H1 (cell line): ENCODE measurements around the gene LMAN1L. TPM values are rescaled to one million over a fixed set of nuclear protein-coding genes. Genes with fewer than 3 reads are reported as not detected.

ENCODE experiments used
- BCL11A ChIP-seq, 2 experiments: IDR thresholded peaks; one replicate each; pipeline ENCODE4 v1.6.1; 2011; ENCODE audit warnings: low read depth in 2 of 2, low read length in 2 of 2, mild to moderate bottlenecking in 2 of 2
- CBX5 ChIP-seq: fragments of 300-800, 300-1000 bp; sonication (generic); IDR thresholded peaks from 2 replicates; pipeline ENCODE4 v1.7.1; 2016; ENCODE audit warnings: antibody characterized with exemption, low read length, low read depth
- CHD1 ChIP-seq: IDR thresholded peaks from 2 replicates; pipeline ENCODE4 v1.6.1; 2012; ENCODE audit warnings: low read depth, low read length, improper control_type of control experiment
- CHD2 ChIP-seq: IDR thresholded peaks from 2 replicates; pipeline ENCODE4 v1.6.1; 2012; ENCODE audit warnings: low read length, improper control_type of control experiment
- CTBP2 ChIP-seq: IDR thresholded peaks from 2 replicates; pipeline ENCODE4 v1.7.0; 2011; ENCODE audit warnings: borderline replicate concordance, mild to moderate bottlenecking, moderate library complexity, mixed read lengths, low read length; ENCODE audit not compliant: insufficient read depth, insufficient read length
- E2F6 ChIP-seq: IDR thresholded peaks from 2 replicates; pipeline ENCODE4 v1.6.1; 2012; ENCODE audit warnings: inconsistent platforms
- EGR1 ChIP-seq: IDR thresholded peaks from 2 replicates; pipeline ENCODE4 v1.6.1; 2011; ENCODE audit warnings: low read depth, low read length, borderline replicate concordance
- EZH2 ChIP-seq: fragments of 200-600 bp; sonication (generic); IDR thresholded peaks from 2 replicates; pipeline ENCODE4 v1.7.1; 2012; ENCODE audit warnings: low read depth, mild to moderate bottlenecking, moderate library complexity, low read length, inconsistent platforms; ENCODE audit not compliant: severe bottlenecking
- FOSL1 ChIP-seq: IDR thresholded peaks from 2 replicates; pipeline ENCODE4 v1.6.1; 2011; ENCODE audit warnings: mild to moderate bottlenecking, low read depth, low read length, moderate library complexity; ENCODE audit not compliant: insufficient read depth
- GABPA ChIP-seq: IDR thresholded peaks from 2 replicates; pipeline ENCODE4 v1.6.1; 2011; ENCODE audit warnings: mild to moderate bottlenecking, low read length, moderate library complexity, borderline replicate concordance; ENCODE audit not compliant: insufficient read depth
- GTF2F1 ChIP-seq: IDR thresholded peaks from 2 replicates; pipeline ENCODE4 v1.6.1; 2012; ENCODE audit warnings: low read depth, low read length, improper control_type of control experiment, borderline replicate concordance
- JUN ChIP-seq: IDR thresholded peaks from 2 replicates; pipeline ENCODE4 v1.6.1; 2011; ENCODE audit warnings: low read depth, mild to moderate bottlenecking, improper control_type of control experiment, low read length
- KDM5A ChIP-seq: fragments of 200-600 bp; IDR thresholded peaks from 2 replicates; pipeline ENCODE4 v1.7.1; 2012; ENCODE audit warnings: mild to moderate bottlenecking, low read length, inconsistent platforms, mixed read lengths
- MAX ChIP-seq: IDR thresholded peaks from 2 replicates; pipeline ENCODE4 v1.6.1; 2012; ENCODE audit warnings: inconsistent platforms
- NANOG ChIP-seq: IDR thresholded peaks from 2 replicates; pipeline ENCODE4 v1.6.1; 2011; ENCODE audit warnings: low read length, low read depth, mild to moderate bottlenecking, inconsistent platforms; ENCODE audit not compliant: insufficient read depth, poor library complexity, severe bottlenecking
- RAD21 ChIP-seq, 2 experiments: IDR thresholded peaks in 1 of 2; conservative IDR thresholded peaks in 1 of 2; 2 replicates each; pipeline ENCODE4 v1.6.1; 2011; ENCODE audit warnings: low read depth in 2 of 2, low read length in 2 of 2, improper control_type of control experiment in 1 of 2, inconsistent platforms in 1 of 2, mild to moderate bottlenecking in 1 of 2, moderate library complexity in 1 of 2
- SP2 ChIP-seq: IDR thresholded peaks from 2 replicates; pipeline ENCODE4 v1.6.1; 2012; ENCODE audit warnings: mild to moderate bottlenecking, low read length, inconsistent platforms
- SRF ChIP-seq: IDR thresholded peaks from 2 replicates; pipeline ENCODE4 v1.6.1; 2011; ENCODE audit warnings: mild to moderate bottlenecking, low read depth, low read length, moderate library complexity
- SUZ12 ChIP-seq: fragments of 200-600 bp; sonication (generic); IDR thresholded peaks from 2 replicates; pipeline ENCODE4 v1.6.1; 2012; ENCODE audit warnings: mild to moderate bottlenecking, inconsistent platforms, low read length, moderate library complexity, mixed read lengths
- TAF1 ChIP-seq: IDR thresholded peaks from 2 replicates; pipeline ENCODE4 v1.6.1; 2011; ENCODE audit warnings: mild to moderate bottlenecking, low read depth, low read length
- TAF7 ChIP-seq: optimal IDR thresholded peaks from 2 replicates; pipeline ENCODE3; 2011; ENCODE audit warnings: low read depth, mild to moderate bottlenecking, inconsistent platforms, low read length, moderate library complexity, borderline replicate concordance
- TEAD4 ChIP-seq: IDR thresholded peaks from 2 replicates; pipeline ENCODE4 v1.6.1; 2012; ENCODE audit warnings: low read depth, low read length, inconsistent platforms, mixed read lengths
- YY1 ChIP-seq: IDR thresholded peaks from 2 replicates; pipeline ENCODE4 v1.6.1; 2011; ENCODE audit warnings: low read depth, mild to moderate bottlenecking, low read length
- ZNF274 ChIP-seq: IDR thresholded peaks from 2 replicates; pipeline ENCODE4 v1.7.0; 2012; ENCODE audit warnings: low read length, borderline replicate concordance; ENCODE audit errors: extremely low read depth
- polyA plus RNA-seq, 7 experiments: library from polyadenylated mRNA; depleted of rRNA in 3 of 7; stranded (reverse) in 5 of 7; unstranded in 2 of 7; fragments of >200 nt in 5 of 7; fragments of 200-250 nt in 2 of 7; gene quantifications; 1 replicate in 5 of 7; 2 replicates in 1 of 7; 4 replicates in 1 of 7; pipeline versions ENCODE4 v1.2.1 to v1.2.3, GENCODE V29; 2011 to 2013; ENCODE audit warnings: missing spikeins in 2 of 7, mixed read lengths in 2 of 7
- total RNA-seq: library from RNA; stranded (reverse); fragmentation: NEBNext Ultra II Directional; extraction: Animal tissue kit (Norgen Biotek cat#: 25700); gene quantifications from 2 replicates; pipeline ENCODE4 v1.2.1, GENCODE V29; 2021

The LMAN1L gene
- total and polyA plus RNA-seq, 2 of the 8 experiments (the other 6 are each of a cell fraction or from before 2014, with no cell fraction given): not detected

GRCh38 chr15:74873036-74873755, 60.6 kb downstream of the LMAN1L start, which contains the start of gene SCAMP2 (continued):
- TF ChIP-seq ZNF274 (no peak), TEAD4 (no peak), SUZ12 (no peak), RAD21 (IDR thresholded peaks at IDR 0.05 in 1 of 2, conservative IDR thresholded peaks at IDR 0.05 in 1 of 2; ENCODE audit: low read depth in 2 of 2, low read length in 2 of 2) (no peak), NANOG (no peak), MAX (no peak; the same call in 1 of the 2 replicates), BCL11A (IDR thresholded peaks at IDR 0.05; ENCODE audit: low read depth in 2 of 2, low read length in 2 of 2) (no peak), CTBP2 (no peak), CHD1 (no peak), TAF7 (no peak), CBX5 (no peak), EGR1 (no peak), SP2 (peak; percentile 69), GTF2F1 (no peak), KDM5A (no peak), CHD2 (peak; percentile 78), GABPA (no peak), JUN (no peak), FOSL1 (peak; percentile 80; the same call in 1 of the 2 replicates), SRF (no peak), TAF1 (0 out of 2 replicates have a peak, but pooled peaks have one; percentile 66), YY1 (no peak), EZH2 (no peak), E2F6 (no peak)
